PFSK-1 (cell line): ENCODE data around the gene GFPT1.

ENCODE experiments used
- POLR2AphosphoS5 ChIP-seq: IDR thresholded peaks from 2 replicates; pipeline ENCODE4 v1.6.1; 2012; ENCODE audit warnings: low read depth, mild to moderate bottlenecking, control low read depth, low read length, moderate library complexity
- SIN3A ChIP-seq: IDR thresholded peaks from 2 replicates; pipeline ENCODE4 v1.6.1; 2012; ENCODE audit warnings: mild to moderate bottlenecking, low read length, moderate library complexity, borderline replicate concordance; ENCODE audit not compliant: insufficient read depth
- TAF1 ChIP-seq: IDR thresholded peaks from 2 replicates; pipeline ENCODE4 v1.6.1; 2012; ENCODE audit warnings: low read length, control low read depth, borderline replicate concordance; ENCODE audit not compliant: insufficient read depth
- TF ChIP-seq, protein P1 (sequence below), 2 experiments: IDR thresholded peaks; 2 replicates each; pipeline versions ENCODE4 v1.6.1 to v1.8.0; 2011 to 2012; ENCODE audit warnings: low read depth in 2 of 2, low read length in 2 of 2, control low read depth in 1 of 2, inconsistent platforms in 1 of 2, mild to moderate bottlenecking in 1 of 2, moderate library complexity in 1 of 2; ENCODE audit not compliant: insufficient read depth in 1 of 2

DNA sequence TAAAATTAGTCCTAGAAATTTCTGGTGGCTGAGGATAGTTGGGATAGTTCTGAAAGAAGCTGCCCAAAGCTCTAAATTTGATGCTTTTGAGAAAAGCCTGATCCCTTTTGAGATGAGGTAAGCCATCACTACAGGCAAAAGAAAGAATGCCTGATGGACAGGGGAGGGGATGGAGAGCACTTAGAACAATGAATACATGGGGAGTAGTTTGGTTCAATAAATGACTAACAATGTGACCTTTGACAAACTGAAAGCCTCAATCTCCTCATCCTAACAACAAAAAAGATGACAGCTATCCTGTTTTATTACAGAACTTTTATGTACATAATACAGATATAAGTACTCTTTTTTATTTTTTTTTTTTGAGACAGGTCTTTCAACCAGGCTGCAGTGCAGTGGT is 42.7 kb downstream of the GFPT1 start:
- TF ChIP-seq, protein P1, sequence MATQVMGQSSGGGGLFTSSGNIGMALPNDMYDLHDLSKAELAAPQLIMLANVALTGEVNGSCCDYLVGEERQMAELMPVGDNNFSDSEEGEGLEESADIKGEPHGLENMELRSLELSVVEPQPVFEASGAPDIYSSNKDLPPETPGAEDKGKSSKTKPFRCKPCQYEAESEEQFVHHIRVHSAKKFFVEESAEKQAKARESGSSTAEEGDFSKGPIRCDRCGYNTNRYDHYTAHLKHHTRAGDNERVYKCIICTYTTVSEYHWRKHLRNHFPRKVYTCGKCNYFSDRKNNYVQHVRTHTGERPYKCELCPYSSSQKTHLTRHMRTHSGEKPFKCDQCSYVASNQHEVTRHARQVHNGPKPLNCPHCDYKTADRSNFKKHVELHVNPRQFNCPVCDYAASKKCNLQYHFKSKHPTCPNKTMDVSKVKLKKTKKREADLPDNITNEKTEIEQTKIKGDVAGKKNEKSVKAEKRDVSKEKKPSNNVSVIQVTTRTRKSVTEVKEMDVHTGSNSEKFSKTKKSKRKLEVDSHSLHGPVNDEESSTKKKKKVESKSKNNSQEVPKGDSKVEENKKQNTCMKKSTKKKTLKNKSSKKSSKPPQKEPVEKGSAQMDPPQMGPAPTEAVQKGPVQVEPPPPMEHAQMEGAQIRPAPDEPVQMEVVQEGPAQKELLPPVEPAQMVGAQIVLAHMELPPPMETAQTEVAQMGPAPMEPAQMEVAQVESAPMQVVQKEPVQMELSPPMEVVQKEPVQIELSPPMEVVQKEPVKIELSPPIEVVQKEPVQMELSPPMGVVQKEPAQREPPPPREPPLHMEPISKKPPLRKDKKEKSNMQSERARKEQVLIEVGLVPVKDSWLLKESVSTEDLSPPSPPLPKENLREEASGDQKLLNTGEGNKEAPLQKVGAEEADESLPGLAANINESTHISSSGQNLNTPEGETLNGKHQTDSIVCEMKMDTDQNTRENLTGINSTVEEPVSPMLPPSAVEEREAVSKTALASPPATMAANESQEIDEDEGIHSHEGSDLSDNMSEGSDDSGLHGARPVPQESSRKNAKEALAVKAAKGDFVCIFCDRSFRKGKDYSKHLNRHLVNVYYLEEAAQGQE (IDR thresholded peaks at IDR 0.05; ENCODE audit: insufficient read depth in 1 of 2, low read depth in 2 of 2, low read length in 2 of 2), result no peak
- TF ChIP-seq POLR2AphosphoS5, result no peak
- TF ChIP-seq TAF1, result no peak
- no peak for TF ChIP-seq SIN3A
